DMS53 treated with DMSO at 0.1 percent for 48 hours (cell line): ENCODE measurements around the gene TTN.
"Not testable (repeated sequence)": the region's sequence is repeated elsewhere in the genome, so short reads cannot be mapped to it uniquely, and the experiment has no call there.

Experiments used
- DNase-seq: peaks from one replicate; lab custom pipeline; 2025; ENCODE audit not compliant: unreplicated experiment; lab: John Stamatoyannopoulos, UW

The TTN gene

DNA sequence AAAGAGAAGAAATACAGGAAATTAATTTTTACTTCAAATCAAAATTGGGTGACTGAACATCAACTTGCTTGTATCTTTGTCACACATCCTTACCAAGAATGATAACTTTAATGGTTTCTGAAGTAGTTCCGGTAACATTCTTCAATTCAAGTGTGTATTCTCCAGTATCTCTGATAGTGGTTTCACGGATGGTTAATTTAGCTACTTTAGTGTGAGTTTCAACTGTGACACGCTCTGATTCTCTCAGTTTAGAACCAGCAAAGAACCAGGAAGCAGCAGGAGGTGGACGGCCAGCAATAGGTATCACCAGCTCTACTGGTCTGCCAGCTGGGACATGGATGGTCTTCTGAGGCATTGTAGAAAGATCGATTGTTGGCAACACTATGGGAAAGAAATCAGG is 264.7 kb downstream of the TTN start:
- no peak for DNase-seq

- DNase-seq, result no peak
Measured at GRCh38 chr2:178542161-178542560, 265.1 kb downstream of the TTN start.

DNA sequence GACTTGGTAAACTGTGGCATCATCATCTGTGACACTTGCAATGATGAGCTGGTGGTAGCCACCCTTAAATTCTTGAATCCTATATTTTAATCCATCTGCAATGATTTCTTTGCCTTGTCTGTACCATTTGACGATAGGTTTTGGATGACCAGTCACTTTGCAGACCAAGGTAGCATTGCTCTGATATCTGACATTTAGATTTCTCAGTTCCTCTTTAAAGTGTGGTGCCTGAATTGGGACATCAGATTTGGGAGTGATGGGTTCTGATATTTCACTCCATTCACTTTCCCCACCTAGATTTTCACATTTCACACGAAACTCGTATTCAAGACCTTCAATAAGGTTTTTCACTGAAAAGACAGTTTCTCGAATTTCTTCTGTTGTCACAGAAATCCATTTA is 271.2 kb downstream of the TTN start:
- no peak for DNase-seq

DNA sequence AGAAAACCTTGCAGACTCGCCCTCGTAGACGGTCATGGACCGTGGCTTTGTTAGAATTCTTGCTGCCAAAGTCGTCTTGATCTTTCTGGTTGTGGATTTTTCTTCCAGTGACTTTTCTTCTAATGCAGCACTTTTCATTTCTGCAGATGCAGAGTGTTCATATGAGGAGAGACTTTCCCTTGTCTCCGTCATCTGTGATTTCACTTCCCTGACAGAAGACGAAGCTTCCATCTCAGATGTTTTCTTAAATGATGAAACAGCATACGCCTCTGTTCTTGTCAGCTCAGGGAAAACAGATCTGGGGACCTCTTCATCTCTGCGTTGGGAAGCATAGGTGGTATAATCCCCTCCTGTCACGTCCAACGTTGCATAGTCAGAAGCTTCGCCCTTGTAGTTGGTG is 276.1 kb downstream of the TTN start:
- DNase-seq, result no peak

GRCh38 chr2:178530625-178531142 is 276.5 kb downstream of the TTN start:
- no peak for DNase-seq

DNA sequence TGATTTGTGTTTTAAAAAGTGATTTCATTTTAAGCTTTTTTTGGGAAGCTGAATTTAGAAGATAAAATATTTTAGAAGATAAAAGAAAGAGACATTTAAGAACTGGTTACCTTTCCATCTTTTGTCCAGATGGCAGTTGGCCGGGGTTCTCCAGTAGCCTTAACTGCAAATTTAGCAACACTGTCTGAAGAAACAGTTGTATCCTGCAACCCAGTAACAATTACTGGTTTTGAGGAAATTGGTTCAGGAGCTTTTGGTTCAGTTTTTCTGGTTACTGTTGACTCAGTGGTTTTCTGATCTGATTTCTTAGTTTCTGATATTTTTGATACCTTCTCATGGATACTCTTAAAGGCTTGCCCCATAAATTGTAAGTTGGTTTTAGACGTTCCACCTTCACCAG is 277.1 kb downstream of the TTN start:
- no peak for DNase-seq

DNA sequence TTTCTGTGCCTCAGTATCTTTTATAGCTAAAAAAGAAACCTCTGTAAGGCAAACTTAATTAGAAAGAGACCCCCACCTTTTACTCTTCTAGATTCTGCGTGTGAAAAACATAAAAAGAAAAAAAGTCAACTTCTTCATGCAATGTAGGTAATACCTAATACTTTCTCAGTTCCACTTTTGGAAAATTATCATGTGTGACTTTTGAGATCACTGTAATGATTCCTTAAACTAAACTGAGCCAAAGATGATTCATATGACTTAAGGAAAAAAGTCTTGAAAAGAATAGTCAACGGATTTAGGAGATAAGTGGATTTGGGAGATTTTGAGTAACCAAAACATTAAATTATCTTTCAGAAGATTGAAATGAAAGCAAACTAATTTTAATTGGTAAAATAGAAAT is 278.0 kb downstream of the TTN start:
- no peak for DNase-seq

DNA sequence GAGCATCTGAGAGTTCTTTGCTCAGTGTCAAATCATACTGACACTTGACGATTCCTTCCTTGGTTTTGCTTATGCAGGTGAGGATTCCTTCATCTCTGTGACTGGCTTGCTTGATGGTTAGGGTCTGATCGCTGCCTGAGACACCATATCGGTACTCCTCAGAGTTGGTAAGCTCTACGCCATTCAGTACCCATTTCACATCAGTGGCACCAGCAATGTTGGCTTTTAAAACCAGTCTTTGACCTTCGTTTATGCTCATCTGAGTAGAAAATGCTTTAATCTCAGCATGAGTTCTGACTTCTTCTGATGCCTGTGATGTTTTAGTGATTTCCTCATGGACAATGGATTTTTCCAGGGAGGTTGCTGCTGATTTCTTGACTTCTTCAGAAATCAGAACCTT is 278.6 kb downstream of the TTN start:
- DNase-seq, result no peak

- DNase-seq, result no peak
Measured at GRCh38 chr2:178527592-178527991, 279.6 kb downstream of the TTN start.

- no peak for DNase-seq
Measured at GRCh38 chr2:178526256-178526655, 281.0 kb downstream of the TTN start.

- DNase-seq, result not testable (repeated sequence)
Measured at GRCh38 chr2:178525460-178525859, 281.8 kb downstream of the TTN start.

- DNase-seq, result not testable (repeated sequence)
Measured at GRCh38 chr2:178525010-178525409, 282.2 kb downstream of the TTN start.

GRCh38 chr2:178523596-178524134 is 283.6 kb downstream of the TTN start:
- no peak for DNase-seq

GRCh38 chr2:178522950-178523595 is 284.1 kb downstream of the TTN start:
- DNase-seq, result peak; percentile 92

DNA sequence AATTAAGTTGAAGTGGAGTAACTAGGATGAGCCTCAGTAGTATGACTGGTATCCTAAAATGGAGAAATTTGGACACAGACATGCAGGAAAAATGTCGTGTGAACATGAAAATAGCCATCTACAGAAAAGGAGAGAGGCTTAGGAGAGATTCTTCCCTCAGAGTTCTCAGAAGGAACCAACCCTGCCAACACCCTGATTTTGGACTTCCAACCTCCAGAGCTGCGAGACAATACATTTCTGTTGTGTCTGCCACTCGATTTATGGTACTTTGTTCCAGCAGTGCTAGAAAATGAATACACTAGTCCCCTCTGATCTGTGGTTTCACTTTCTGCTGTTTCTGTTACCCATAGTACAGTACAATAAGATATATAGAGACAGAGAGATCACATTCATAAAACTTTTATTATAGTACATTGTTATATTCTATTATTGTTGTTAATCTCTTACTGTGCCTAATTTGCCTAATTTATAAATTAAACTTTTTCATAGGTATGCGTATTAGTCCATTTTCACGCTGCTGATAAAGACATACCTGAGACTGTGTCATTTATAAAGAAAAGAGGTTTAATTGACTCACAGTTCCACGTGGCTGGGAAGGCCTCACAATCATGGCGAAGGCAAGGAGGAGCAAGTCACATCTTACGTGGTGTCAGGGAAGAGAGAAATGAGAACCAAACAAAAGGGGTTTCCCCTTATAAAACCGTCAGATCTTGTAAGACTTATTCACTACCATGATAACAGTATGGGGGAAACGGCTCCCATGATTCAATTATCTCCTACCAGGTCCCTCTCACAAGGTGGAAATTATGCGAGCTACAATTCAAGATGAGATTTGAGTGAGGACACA is 285.7 kb downstream of the TTN start:
- no peak for DNase-seq

DNA sequence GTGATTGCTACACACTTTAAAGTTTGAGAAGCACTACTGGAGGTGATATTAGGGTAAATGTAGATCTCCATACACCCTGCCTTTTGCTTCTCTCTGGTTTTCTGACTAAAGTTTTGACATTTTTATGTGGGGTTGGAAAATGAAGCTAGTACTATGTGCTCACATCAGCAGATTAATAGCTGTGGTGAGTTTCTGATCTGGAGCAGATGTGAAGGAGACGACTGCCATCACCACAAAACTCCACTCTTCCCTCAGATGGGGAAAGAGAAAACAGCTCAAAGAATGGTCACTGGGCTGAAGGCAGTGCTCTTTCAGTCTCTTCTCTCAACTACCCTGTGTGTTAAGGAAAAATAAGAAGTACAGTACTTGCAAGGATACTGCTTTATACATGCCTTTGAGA is 289.7 kb downstream of the TTN start:
- DNase-seq, result no peak

- DNase-seq, result no peak
Measured at GRCh38 chr2:178514664-178515063, 292.6 kb downstream of the TTN start.

DNA sequence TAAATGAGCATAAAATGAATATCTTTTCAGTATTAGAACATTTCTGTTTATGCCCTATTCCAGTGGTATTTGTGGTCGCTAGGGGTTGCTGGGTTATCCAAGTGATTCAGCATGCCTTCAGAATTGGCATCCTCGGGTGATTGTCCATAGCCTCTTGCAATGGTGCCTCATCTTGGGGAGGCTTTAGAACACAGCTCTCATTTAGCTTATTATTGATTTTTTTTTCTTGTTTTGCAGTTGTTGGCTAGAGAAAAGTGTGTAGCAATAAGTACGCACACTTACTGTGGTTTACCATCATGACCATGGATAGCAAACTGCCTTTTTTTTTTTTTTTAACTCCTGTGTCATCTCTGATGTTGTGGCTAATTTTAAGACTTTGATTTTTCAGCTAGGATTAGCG is 293.3 kb downstream of the TTN start:
- no peak for DNase-seq

- DNase-seq, result no peak
Measured at GRCh38 chr2:178512484-178512883, 294.7 kb downstream of the TTN start.

- no peak for DNase-seq
Measured at GRCh38 chr2:178510384-178510783, 296.8 kb downstream of the TTN start.

DNA sequence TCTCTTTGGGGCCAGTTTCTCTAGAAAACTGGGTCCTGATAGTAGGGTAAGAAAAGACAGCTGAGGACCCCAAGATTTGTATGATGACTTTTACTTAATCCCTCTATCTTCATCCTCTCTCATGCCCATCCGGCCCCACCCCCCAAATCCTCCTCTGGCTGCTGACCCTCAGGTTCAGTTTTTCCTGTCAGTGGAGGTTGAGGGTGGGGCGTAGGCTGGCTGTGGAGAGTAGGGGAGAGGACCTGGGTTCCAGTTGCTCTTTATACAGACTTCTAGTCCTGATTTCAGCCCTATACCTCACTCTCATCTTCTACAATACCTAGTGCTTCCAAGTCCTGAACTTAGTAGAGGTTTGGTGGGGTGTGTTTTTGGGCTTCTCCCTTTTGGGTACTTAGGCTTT is 298.6 kb downstream of the TTN start:
- DNase-seq, result no peak

DNA sequence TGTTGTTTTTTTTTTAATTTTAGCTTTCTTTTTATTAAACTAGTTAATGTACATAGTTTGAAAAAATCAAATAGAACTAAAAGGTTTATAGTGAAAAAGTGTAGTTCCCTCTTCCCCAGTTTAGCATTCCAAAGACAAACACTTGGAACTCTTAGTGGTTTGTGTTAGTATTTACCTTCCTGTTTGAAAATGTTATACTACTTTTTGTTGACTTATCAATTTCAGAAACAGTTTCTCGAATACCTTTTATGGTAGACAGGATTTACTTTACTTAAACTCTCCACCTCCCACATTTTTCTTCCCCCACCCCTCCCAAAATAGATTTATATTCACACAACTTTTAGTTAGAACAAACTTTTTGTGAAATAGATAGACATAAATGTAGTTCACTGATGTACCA is 300.3 kb downstream of the TTN start:
- DNase-seq, result no peak
